Astrocyte of the spinal cord (primary cell): ENCODE data around the gene TTC3.

Experiments used
- DNase-seq: peaks from one replicate; pipeline ENCODE4 v3.0.0; 2011; ENCODE audit warnings: low read depth, low spot score
- H3K4me3 ChIP-seq: 2 replicates; pipeline ENCODE4 v1.5.1; 2011; ENCODE audit warnings: low read depth, mild to moderate bottlenecking, low read length, moderate library complexity
- in situ Hi-C: cut with HindIII; loops from 2 replicates; pipeline ENCODE4 v1.10.0; 2017; ENCODE audit warnings: low sequenced_read_pairs
- TF ChIP-seq, protein P1 (sequence below): IDR thresholded peaks from 2 replicates; pipeline ENCODE4 v1.5.1; 2012; ENCODE audit warnings: low read depth, mild to moderate bottlenecking, low read length, inconsistent platforms

The TTC3 gene

GRCh38 chr21:37188825-37189224 is 115.8 kb downstream of the TTC3 start:
- no peak overlapping the region for H3K4me3 ChIP-seq
- DNase-seq, result no peak
- TF ChIP-seq, protein P1, sequence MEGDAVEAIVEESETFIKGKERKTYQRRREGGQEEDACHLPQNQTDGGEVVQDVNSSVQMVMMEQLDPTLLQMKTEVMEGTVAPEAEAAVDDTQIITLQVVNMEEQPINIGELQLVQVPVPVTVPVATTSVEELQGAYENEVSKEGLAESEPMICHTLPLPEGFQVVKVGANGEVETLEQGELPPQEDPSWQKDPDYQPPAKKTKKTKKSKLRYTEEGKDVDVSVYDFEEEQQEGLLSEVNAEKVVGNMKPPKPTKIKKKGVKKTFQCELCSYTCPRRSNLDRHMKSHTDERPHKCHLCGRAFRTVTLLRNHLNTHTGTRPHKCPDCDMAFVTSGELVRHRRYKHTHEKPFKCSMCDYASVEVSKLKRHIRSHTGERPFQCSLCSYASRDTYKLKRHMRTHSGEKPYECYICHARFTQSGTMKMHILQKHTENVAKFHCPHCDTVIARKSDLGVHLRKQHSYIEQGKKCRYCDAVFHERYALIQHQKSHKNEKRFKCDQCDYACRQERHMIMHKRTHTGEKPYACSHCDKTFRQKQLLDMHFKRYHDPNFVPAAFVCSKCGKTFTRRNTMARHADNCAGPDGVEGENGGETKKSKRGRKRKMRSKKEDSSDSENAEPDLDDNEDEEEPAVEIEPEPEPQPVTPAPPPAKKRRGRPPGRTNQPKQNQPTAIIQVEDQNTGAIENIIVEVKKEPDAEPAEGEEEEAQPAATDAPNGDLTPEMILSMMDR, result no peak
- in situ Hi-C loops, result no loop called here

- no peak for DNase-seq
- in situ Hi-C loops, result no loop called here
- H3K4me3 ChIP-seq, result no peak overlapping the region
- TF ChIP-seq, protein P1, result no peak
Observed at GRCh38 chr21:37192019-37192418, 119.0 kb downstream of the TTC3 start.

DNA sequence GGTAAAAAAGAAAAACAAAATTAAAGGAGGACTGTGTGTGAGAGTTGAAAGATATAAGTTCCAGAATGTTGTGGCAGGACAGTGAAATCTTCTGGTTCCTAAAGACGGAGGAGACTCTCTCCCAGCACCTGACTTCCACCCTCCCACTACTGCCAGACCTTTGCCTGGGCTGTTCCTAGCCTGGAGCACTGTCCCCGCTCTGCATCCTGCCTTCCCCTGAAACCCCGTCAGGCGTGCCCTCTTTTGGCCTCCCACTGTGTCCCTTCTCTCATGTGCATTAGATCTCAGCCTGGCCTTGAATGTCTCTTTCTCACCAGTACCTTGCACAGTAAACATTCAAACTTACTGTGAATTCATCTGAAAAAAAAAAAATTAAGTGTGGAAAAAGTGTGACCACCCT is 120.0 kb downstream of the TTC3 start:
- no peak for DNase-seq
- TF ChIP-seq, protein P1, result no peak
- in situ Hi-C loops, result no loop called here
- H3K4me3 ChIP-seq, result no peak overlapping the region

GRCh38 chr21:37193676-37194075 is 120.6 kb downstream of the TTC3 start:
- in situ Hi-C loops, result no loop called here
- no peak for DNase-seq
- no peak overlapping the region for H3K4me3 ChIP-seq
- TF ChIP-seq, protein P1, result no peak

- in situ Hi-C loops, result no loop called here
- no peak for DNase-seq
- no peak overlapping the region for H3K4me3 ChIP-seq
- TF ChIP-seq, protein P1, result no peak
Observed at GRCh38 chr21:37195059-37195458, 122.0 kb downstream of the TTC3 start.

GRCh38 chr21:37195610-37196009 is 122.6 kb downstream of the TTC3 start:
- in situ Hi-C loops, result no loop called here
- H3K4me3 ChIP-seq, result no peak overlapping the region
- TF ChIP-seq, protein P1, result no peak
- no peak for DNase-seq

DNA sequence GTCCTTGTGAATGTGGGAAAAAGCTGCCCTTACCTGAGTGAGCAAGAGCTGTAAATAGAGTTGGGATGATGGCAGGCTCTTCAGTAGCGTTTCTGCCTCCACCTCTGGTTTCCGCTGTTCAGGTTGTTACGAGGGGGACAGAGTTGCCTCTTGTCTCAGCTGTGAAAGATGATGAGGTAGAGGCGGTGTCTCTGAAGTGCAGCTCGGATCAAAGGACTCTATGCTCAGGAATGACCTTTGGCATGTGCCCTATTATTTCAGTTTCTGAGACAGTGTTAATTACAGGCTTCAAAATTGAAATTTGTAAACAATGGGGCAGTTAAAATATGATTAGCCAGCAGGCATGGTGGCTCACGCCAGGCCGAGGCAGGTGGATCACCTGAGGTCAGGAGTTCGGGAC is 123.8 kb downstream of the TTC3 start:
- no peak overlapping the region for H3K4me3 ChIP-seq
- no peak for DNase-seq
- TF ChIP-seq, protein P1, result no peak
- in situ Hi-C loops, result no loop called here
